ENCODE measurements around the gene VTI1A.

VTI1A gene

DNA sequence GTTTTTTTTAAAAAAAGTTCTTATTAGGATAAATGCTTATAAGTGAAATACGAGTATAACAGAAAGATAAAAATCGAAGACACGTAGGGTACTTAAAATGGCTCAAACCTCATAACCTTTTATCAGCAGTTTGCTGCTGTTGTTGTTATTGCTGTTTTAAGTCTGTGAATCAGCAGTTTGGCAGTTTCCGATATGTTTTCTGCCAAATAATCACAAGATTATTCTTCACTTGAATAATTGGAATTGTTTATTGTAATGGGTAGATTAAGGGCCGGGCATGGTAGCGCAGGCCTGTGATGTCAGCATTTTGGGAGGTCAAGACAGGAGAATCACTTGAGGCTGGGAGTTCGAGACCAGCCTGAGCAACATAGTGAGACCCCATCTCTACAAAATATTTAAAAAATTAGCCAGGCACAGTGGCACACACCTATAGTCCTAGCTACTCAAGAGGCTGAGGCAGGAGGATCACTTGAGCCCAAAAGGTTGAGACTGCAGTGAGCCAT lies 177.6 kb downstream of the VTI1A start:
- TF ChIP-seq, protein P1, sequence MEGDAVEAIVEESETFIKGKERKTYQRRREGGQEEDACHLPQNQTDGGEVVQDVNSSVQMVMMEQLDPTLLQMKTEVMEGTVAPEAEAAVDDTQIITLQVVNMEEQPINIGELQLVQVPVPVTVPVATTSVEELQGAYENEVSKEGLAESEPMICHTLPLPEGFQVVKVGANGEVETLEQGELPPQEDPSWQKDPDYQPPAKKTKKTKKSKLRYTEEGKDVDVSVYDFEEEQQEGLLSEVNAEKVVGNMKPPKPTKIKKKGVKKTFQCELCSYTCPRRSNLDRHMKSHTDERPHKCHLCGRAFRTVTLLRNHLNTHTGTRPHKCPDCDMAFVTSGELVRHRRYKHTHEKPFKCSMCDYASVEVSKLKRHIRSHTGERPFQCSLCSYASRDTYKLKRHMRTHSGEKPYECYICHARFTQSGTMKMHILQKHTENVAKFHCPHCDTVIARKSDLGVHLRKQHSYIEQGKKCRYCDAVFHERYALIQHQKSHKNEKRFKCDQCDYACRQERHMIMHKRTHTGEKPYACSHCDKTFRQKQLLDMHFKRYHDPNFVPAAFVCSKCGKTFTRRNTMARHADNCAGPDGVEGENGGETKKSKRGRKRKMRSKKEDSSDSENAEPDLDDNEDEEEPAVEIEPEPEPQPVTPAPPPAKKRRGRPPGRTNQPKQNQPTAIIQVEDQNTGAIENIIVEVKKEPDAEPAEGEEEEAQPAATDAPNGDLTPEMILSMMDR (IDR thresholded peaks at IDR 0.05; ENCODE audit: insufficient read depth, low read length, missing control alignments), result no peak
- H3K4me3 ChIP-seq (ENCODE audit: low read depth, low read length), result no peak overlapping the region
- DNase-seq (ENCODE audit: low read depth, low spot score), result no peak
- ChIA-PET CTCF (no interaction called here), POLR2A (no interaction called here)

DNA sequence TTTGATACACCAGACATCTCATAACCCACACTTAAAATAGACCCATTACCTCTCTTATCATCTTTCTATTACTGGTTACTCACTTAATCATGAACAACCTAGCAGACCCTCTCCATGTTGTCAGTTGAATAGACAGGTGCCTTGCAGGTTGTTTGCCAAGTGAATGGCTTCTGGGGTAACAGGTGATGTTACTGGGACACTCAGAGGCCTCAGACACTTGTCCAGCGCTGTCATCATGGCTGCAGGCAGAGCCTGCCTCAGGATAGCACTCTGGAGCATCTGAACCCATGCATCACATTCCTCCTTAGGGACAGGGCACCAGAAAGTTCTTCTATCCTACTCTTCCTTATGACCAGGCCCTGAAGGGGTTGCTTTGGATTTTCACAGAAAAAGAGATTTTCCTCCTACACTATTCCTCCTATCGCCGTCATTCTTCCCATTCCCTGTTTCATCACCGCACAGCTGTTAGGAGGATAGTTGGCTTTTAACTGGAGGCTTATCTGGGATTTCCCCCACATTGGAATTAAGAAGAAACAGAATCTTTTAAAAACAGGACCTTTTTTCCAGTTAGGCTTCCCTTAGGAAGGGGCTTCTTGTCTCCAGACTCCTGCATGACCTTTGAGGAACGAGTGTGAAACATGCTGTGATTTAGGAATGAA lies 182.1 kb downstream of the VTI1A start:
- ChIA-PET CTCF (no interaction called here), POLR2A (interaction anchor here (0.5 kb wide), 1 partner anchor 172 kb away, joined by 4 read pairs; no protein-coding TSS in a partner anchor)
- no peak for DNase-seq (ENCODE audit: low read depth, low spot score)
- H3K4me3 ChIP-seq (ENCODE audit: low read depth, low read length), result no peak overlapping the region
- TF ChIP-seq, protein P1 (IDR thresholded peaks at IDR 0.05; ENCODE audit: insufficient read depth, low read length, missing control alignments), result no peak

DNA sequence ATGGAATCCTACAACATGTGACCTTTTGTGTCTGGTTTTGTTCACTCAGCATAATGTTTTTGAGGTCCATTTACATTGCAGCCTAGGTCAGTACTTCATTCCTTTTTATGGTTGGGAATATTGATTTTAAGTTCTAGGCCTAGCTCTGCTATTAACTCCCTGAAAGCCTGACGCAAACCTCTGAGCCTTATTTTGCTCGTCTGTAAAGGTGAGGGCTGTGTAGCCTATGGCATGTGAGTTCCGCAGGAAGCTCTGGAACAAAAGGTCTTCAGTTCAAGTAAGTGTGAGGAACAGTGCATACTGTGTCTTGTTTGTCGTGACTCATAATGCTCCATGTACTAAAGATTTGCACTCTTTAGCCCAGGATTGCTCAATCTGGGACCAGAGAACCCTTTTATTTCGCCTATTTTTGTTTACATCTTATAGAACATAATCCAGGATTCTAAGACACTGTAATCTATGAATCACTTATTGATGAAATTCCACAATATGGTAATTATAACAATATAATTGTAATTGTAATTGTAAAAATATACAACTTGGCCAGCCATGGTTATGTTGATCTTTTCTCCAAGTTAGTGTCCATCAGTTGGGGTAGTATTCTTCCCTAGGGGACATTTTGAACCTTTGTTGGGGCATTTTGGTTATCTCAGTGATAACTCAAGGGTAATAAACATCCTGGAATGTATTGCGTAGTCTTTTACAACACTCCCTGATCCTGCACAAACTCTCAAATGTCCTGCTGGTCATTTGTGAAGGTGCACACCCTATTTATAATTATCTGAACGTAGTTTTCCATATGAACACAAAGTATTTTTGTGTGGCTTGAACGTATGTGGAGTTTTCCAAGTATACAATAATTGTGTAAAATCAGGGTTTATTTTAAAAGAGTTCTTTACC lies 184.7 kb downstream of the VTI1A start:
- TF ChIP-seq, protein P1 (IDR thresholded peaks at IDR 0.05; ENCODE audit: insufficient read depth, low read length, missing control alignments), result no peak
- ChIA-PET CTCF (no interaction called here), POLR2A (no interaction called here)
- H3K4me3 ChIP-seq (ENCODE audit: low read depth, low read length), result no peak overlapping the region
- DNase-seq (ENCODE audit: low read depth, low spot score), result no peak

DNA sequence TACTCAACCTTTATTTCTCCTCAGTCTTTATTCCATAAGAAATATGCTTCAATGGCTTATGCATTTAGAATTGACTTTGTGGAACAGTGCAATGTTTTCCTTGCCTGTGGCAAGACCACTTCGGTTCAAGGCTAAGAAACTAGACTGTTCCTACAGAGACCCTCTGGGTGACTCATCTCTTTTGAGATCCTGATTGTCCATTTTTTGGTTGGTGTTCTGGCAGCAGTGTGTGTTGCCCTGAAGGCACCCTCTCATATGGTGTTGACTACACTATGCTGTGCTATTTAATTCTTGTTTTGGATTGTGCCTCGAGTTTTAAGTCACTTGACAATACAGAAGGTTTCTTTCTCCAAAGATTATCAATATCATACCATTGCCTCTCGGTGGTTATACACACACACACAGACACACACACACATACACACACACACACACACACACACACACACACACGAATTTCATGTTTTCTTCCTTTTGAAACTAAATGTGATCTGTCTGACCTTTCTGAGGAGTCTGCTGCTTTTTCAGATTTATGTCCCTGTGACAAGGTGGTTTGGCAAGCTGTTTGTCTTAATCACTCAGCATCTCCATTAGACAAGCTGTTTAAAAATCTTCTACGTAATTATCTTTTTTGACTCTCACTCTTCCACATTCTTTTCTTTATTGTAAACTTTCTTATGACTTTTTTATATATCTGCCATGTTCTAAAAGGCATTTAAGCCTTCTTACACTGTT lies 187.2 kb downstream of the VTI1A start:
- DNase-seq (ENCODE audit: low read depth, low spot score), result no peak
- H3K4me3 ChIP-seq (ENCODE audit: low read depth, low read length), result no peak overlapping the region
- ChIA-PET CTCF (interaction anchor here (1.2 kb wide), 1 partner anchor 88 kb away, joined by 3 read pairs; no protein-coding TSS in a partner anchor), POLR2A (no interaction called here)
- TF ChIP-seq, protein P1 (IDR thresholded peaks at IDR 0.05; ENCODE audit: insufficient read depth, low read length, missing control alignments), result no peak

DNA sequence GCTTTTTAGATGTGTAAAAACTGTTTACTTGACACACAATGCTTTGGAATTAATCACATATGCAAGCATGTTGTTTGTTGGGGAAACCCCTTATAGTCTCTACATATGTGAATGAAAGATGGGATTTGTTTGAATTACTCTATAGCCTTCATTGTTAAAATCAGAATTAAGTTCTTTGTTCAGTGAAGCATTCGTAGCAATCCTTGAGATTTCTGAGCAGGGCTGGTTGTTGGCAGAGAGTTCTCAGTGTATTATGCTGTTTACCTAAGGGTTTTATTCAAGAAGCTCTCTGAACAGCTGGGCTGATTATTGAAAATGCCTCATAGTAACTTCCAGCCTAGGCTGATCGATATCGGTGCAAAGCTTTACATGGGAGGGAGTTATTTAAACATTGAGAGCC lies 190.9 kb downstream of the VTI1A start:
- TF ChIP-seq, protein P1 (IDR thresholded peaks at IDR 0.05; ENCODE audit: insufficient read depth, low read length, missing control alignments), result no peak
- no peak overlapping the region for H3K4me3 ChIP-seq (ENCODE audit: low read depth, low read length)
- CTCF ChIA-PET, result no interaction called here
- no peak for DNase-seq (ENCODE audit: low read depth, low spot score)
- POLR2A ChIA-PET, result interaction anchor here (0.6 kb wide), 1 partner anchor 162 kb away, joined by 3 read pairs; no protein-coding TSS in a partner anchor
